Lung microvascular endothelial cell (primary cell): Measurements from ENCODE around the gene SSPN. TPM values are rescaled to one million over a fixed set of nuclear protein-coding genes. Genes with fewer than 3 reads are reported as not detected.
A peak's percentile ranks its signal among the peaks of the same experiment; 100 is the strongest.

Source experiments
- DNase-seq, 2 donors: peaks; one replicate each; pipeline versions ENCODE4 v3.0.0 to v3.0.0-alpha.2; 2010; ENCODE audit warnings: low read depth in 2 of 2
- total RNA-seq: library from RNA; depleted of rRNA; stranded (reverse); fragments of >200 nt; gene quantifications from 2 replicates; pipeline ENCODE4 v1.2.1, GENCODE V29; 2014

Gene SSPN
- total RNA-seq, 1 donor from 2014 or later = 0.40 TPM

GRCh38 chr12:26264215-26264838 lies 69.0 kb downstream of the SSPN start:
- DNase-seq = no peak

DNA sequence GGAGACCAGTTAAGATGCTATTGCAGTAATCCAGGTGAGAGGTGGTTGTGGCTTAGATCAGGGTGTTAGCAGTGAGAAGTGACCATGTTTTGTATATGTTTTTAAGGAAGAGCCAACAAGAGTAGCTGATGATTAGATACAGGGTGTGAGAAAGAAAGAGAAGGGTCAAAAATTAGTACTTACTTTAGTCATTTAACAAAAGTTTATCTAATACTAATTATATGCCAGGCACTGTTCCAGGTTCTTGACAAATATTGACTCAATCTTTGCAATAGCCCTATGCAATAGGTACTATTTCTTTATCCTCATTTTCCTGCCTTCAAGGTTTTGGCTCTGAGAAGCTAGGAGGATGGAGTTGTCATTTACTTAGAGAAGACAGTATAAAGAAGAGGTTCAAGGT lies 70.2 kb downstream of the SSPN start:
- no peak for DNase-seq

DNA sequence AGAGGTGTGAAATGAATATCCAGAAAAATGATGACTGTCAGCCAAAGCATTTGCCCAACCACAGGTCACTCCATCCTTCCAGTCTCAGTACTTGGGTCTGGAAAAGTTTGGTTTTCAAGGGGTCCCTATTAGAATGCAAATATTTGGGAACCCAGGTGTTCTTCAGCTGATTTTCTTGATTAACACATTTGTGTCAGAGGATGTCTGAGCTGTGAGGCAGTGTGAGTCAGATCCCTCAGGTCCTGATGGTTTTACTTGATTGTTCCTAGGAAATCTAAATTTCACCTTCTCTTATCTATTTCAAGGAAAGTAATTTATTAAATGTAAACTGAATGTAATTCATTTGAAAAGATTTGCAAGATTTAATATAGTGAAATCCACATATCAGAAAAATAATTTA lies 71.5 kb downstream of the SSPN start:
- no peak for DNase-seq

GRCh38 chr12:26268841-26269561 lies 73.6 kb downstream of the SSPN start:
- no peak for DNase-seq

- DNase-seq = no peak
Measured at GRCh38 chr12:26269562-26270284, 74.3 kb downstream of the SSPN start.

DNA sequence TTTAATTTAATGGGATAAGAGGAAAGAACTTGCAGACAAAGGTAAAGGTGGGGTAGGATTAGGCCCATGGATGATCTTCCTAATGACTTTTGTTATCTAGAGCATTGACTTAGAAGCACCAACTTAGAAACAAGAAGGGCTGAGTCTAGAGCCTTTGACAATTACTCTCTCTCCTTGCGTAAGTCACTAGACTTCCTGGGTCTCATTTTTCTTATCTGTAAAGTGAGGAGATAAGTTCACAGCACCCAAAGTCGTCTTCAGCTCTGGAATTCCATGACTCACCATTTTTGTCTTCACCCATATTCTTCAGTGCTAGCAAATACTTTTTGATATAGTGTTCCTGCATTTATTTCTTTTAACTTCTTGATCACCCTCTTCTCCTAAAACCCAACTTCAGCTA lies 75.7 kb downstream of the SSPN start:
- DNase-seq = no peak

GRCh38 chr12:26271889-26272492 lies 76.6 kb downstream of the SSPN start:
- peak; percentile 88 to 98 for DNase-seq

GRCh38 chr12:26272851-26273250 lies 77.5 kb downstream of the SSPN start:
- no peak for DNase-seq

DNA sequence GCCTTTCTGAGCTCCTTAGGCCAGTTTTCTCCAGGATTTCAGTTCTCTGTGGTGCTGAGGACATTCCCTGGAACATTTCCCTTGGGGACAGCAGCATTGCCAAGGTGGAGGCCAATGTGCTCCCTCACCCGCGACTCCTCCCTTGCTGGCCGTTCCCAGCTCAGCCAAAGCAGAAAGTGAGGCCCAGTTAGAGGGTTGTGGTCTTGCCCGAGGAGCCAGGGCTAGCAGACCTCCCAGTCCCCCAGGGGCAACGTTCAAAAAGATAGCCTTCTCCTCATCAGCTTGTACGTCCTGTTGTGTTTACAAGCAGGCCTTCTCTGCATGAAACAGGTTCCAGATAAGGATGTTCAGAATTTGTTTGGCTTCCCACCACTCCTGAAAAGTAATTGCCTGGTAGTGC lies 78.4 kb downstream of the SSPN start:
- DNase-seq = no peak

GRCh38 chr12:26274441-26275312 lies 79.3 kb downstream of the SSPN start:
- DNase-seq = peak; percentile 87 to 100

DNA sequence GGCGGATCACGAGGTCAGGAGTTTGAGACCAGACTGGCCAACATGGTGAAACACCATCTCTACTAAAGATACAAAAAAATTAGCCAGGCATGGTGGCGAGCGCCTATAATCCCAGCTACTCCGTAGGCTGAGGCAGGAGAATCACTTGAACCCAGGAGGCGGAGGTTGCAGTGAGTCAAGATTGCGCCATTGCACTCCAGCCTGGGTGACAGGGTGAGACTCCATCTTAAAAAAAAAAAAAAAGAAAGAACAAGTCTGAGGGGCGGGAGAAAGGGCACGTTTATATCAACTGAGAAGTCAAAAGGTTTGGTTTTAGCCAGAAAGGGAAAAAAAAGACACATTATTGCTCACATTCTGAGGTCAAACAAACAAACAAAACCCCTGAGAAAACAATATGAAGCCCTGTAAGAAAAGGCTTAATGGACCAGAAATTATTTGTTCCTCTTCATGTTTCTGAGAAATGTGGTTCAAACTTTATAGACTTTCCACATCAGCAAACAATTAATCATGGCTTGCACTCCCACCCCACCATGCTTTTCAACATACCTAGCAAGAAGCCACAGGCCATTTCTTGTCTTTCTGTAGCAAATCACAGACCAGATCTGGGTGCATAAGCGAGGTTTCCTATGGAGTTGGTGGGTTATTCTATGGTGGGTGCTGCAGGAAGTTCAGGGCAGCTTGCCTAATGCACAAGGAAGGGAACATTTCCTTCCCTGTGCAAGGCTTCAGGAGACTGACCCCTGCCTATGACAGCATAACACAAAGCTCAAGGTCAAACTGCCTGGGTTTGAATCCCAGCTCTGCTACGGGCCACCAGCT lies 80.1 kb downstream of the SSPN start:
- no peak for DNase-seq

GRCh38 chr12:26276709-26277108 lies 81.3 kb downstream of the SSPN start:
- peak in 1 of 2 donors; percentile 85 for DNase-seq

DNA sequence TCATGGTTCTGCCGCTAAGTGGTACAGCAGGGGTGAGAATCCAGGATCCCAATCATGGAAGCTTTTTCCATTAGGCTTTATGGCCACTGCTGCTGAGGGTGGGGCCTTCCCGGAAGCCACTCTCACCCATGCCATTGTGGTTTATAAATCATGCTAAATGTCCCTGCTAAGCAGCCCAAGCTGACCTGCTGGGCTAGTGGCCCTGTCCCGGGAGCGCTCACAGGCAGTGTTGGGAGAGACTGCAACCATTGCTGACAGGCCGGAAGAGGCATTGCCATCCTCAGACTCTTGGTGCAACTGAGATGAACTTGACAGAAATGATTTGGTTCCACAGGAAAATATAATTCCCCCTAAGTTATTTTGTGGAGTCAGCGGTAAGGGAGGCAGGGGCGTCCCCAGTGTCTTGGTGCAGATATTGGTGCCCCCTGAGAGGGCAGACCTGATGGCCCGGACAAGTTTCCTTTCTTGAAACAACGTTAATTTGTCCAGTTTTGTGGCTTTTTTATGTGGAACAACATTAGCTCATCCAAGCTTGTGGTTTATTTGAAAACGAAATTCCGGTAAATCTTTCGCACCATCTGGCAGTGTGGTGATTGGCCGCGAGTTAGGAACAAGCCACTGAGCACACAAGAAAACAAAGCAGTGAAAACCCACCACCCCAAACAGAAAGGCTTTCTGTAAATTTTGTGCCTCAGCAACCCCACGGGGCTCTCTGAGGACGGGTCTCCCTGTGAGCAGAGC lies 82.3 kb downstream of the SSPN start:
- no peak for DNase-seq

- no peak for DNase-seq
Measured at GRCh38 chr12:26278266-26278665, 82.9 kb downstream of the SSPN start.

DNA sequence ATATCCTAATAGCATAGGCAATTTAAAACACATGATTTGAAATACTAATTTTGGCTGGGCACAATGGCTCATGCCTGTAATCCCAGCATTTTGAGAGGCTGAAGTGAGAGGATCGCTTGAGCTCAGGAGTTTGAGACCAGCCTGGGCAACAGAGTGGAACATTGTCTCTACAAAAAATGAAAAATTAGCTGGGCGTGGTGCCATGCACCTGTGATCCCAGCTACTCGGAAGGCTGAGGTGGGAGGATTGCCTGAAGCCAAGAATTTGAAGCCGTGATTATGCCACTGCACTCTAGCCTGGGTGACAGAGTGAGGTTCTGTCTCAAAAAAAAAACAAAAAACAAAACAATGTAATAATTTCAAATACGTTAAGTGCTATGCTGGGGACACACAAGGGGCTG lies 83.3 kb downstream of the SSPN start:
- no peak for DNase-seq

DNA sequence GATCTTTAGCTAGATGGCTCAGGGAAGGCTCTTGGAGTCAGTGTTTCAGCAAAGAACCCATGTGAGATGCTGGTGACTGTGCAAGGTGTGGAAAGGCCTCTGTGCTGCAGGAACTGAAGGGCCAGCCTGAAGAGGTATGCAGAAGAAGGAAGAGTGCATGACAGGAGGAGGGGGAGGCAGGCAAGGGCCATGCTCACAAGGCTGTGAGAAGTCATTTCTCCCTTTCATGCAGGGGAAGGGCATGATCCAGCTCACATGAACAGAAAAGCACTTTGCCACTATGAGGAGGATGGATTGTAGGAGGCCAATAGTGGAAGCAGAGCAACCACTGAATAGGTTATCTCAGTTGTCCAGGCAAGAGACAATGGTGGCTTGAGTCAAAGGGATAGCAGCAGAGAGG lies 83.7 kb downstream of the SSPN start:
- DNase-seq = no peak

DNA sequence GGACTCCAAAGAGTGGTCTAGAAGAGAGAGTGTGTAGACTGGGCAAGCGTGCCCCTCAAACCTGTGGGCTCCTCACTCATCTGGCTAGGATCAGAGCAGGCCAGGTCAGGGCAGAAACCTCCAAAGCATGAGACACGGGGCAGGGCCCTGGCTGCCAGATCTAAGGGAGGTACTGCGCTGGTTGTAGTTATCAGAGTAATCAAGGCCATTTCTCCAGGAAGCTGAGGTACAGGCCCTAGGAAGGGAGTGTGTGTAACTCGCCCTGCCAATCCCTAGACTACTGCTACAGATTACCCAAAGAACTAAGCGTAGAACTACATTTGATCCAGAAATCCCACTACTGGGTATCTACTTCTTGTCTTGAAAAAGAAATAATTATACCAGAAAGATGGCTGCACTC lies 84.5 kb downstream of the SSPN start:
- no peak for DNase-seq

DNA sequence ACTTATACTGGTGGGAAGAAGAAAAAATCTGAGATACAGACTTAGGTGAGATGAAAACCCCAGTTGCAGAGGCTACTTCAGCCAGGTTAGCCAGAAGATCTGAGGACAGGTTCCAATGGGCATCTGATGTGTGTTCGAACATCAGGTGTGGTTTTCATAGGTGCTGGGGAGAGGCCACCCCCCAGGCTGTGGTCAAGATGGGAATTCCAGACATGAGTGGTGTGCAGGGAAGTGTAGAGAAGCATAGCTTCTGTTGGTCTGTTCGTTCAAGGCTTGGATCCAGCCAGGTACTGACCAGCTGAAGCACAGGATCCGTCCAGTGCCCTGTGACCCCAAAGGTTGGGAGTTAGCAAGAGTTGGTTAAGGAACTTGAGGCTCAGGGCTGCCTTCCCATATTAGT lies 85.5 kb downstream of the SSPN start:
- DNase-seq = no peak

GRCh38 chr12:26281320-26281719 lies 85.9 kb downstream of the SSPN start:
- DNase-seq = no peak
